K562 (cell line): ENCODE measurements around the gene SGK1. TPM values are rescaled to one million over a fixed set of nuclear protein-coding genes. Genes with fewer than 3 reads are reported as not detected.

Source experiments
- BRCA1 ChIP-seq, 2 experiments: fragments of 450-650 bp in 1 of 2; sonication (generic) in 1 of 2; formaldehyde crosslinking in 1 of 2; IDR thresholded peaks; 2 replicates each; pipeline versions ENCODE4 v1.5.0 to v1.6.1; 2017 to 2020; ENCODE audit warnings: mild to moderate bottlenecking in 1 of 2, missing genetic modification reagents in 1 of 2
- CBX1 ChIP-seq: sonication (generic); IDR thresholded peaks from 2 replicates; pipeline ENCODE4 v1.6.1; 2016; ENCODE audit warnings: antibody characterized with exemption, low read depth, mild to moderate bottlenecking
- CBX2 ChIP-seq: fragments of 200-600 bp; sonication (generic); IDR thresholded peaks from one replicate; pipeline ENCODE4 v1.6.1; 2012; ENCODE audit warnings: mild to moderate bottlenecking, low read length, inconsistent platforms; ENCODE audit not compliant: insufficient read depth, poor library complexity, severe bottlenecking
- CHD1 ChIP-seq: fragments of 200-600 bp; sonication (generic); IDR thresholded peaks from one replicate; pipeline ENCODE4 v1.6.1; 2012; ENCODE audit warnings: mild to moderate bottlenecking, moderate library complexity, low read length, inconsistent platforms
- CTBP1 ChIP-seq: fragments of 450-650 bp; IDR thresholded peaks from 2 replicates; pipeline ENCODE4 v1.6.1; 2016; ENCODE audit warnings: borderline replicate concordance
- ELF2 ChIP-seq: fragments of 250-450 bp; sonication (Bioruptor Pico); IDR thresholded peaks from 2 replicates; pipeline ENCODE4 v1.5.0; 2021; ENCODE audit warnings: mild to moderate bottlenecking
- ETV1 ChIP-seq: fragments of 450-650 bp; conservative IDR thresholded peaks from 2 replicates; pipeline ENCODE4 v1.6.1; 2016; ENCODE audit warnings: missing genetic modification characterization, control low read depth, low read depth, missing compliant biosample characterization
- KDM1A ChIP-seq, 2 experiments: fragments of 450-650 bp; IDR thresholded peaks; 2 replicates each; pipeline ENCODE4 v1.6.1; 2016; ENCODE audit warnings: mild to moderate bottlenecking in 2 of 2
- LCOR ChIP-seq: sonication (generic); formaldehyde crosslinking; IDR thresholded peaks from 2 replicates; pipeline ENCODE4 v1.8.0; 2022; ENCODE audit warnings: mild to moderate bottlenecking, missing genetic modification reagents
- MECOM ChIP-seq: fragments of 250-450 bp; sonication (Bioruptor Pico); IDR thresholded peaks from 2 replicates; pipeline ENCODE4 v1.8.0; 2022; ENCODE audit warnings: inconsistent platforms
- MED1 ChIP-seq: sonication (generic); formaldehyde crosslinking; IDR thresholded peaks from 2 replicates; pipeline ENCODE4 v1.8.1; 2023; ENCODE audit warnings: missing genetic modification reagents, borderline replicate concordance
- MEF2A ChIP-seq: IDR thresholded peaks from 2 replicates; pipeline ENCODE4 v1.6.1; 2011; ENCODE audit warnings: low read depth, mild to moderate bottlenecking, low read length, moderate library complexity; ENCODE audit not compliant: control insufficient read depth
- PTTG1 ChIP-seq: fragments of 450-650 bp; IDR thresholded peaks from 2 replicates; pipeline ENCODE4 v1.6.1; 2016; ENCODE audit warnings: low read depth, mild to moderate bottlenecking, missing genetic modification characterization, missing compliant biosample characterization
- SAP30 ChIP-seq: fragments of 200-600 bp; sonication (generic); IDR thresholded peaks from 2 replicates; pipeline ENCODE4 v1.6.1; 2012; ENCODE audit warnings: borderline replicate concordance, low read depth, mild to moderate bottlenecking, moderate library complexity, low read length, control low read depth, inconsistent platforms; ENCODE audit not compliant: insufficient read depth, poor library complexity, severe bottlenecking
- SIN3B ChIP-seq: fragments of 450-650 bp; IDR thresholded peaks from 2 replicates; pipeline ENCODE4 v1.6.1; 2017; ENCODE audit warnings: low read depth, mild to moderate bottlenecking, moderate library complexity
- SMAD3 ChIP-seq: fragments of 450-650 bp; formaldehyde crosslinking; conservative IDR thresholded peaks from 2 replicates; pipeline ENCODE4 v1.4.0; 2020; ENCODE audit warnings: mild to moderate bottlenecking
- TAL1 ChIP-seq: fragments of 450-650 bp; IDR thresholded peaks from 2 replicates; pipeline ENCODE4 v1.6.1; 2016; ENCODE audit warnings: mild to moderate bottlenecking
- TCFL5 ChIP-seq: fragments of 250-450 bp; sonication (Bioruptor Pico); conservative IDR thresholded peaks from 2 replicates; pipeline ENCODE4 v1.6.1; 2021; ENCODE audit warnings: mild to moderate bottlenecking, moderate library complexity, matching md5 sums
- ZBTB8A ChIP-seq: fragments of 450-650 bp; IDR thresholded peaks from 2 replicates; pipeline ENCODE4 v1.6.1; 2018; ENCODE audit warnings: mild to moderate bottlenecking, moderate library complexity; ENCODE audit not compliant: partially characterized antibody
- ZNF175 ChIP-seq: fragments of 200-800 bp; sonication (Bioruptor generic); IDR thresholded peaks from 2 replicates; pipeline ENCODE4 v1.6.1; 2016; ENCODE audit warnings: low read depth, mild to moderate bottlenecking, missing genetic modification characterization, missing compliant biosample characterization
- ZNF77 ChIP-seq: fragments of 250-450 bp; sonication (Bioruptor Pico); IDR thresholded peaks from 2 replicates; pipeline ENCODE4 v1.5.0; 2020
- ZNF830 ChIP-seq: fragments of 250-450 bp; sonication (Bioruptor Pico); IDR thresholded peaks from 2 replicates; pipeline ENCODE4 v1.5.0; 2021; ENCODE audit warnings: mild to moderate bottlenecking
- polyA plus RNA-seq, 8 experiments: library from polyadenylated mRNA; depleted of rRNA in 4 of 8; stranded (reverse) in 5 of 8; unstranded in 3 of 8; fragments of >200 nt; fragmentation: Nextera tagmentation in 2 of 8; fragmentation: Illumina TruSeq in 1 of 8; extraction: Ambion mirVana in 2 of 8; extraction: Trizol in 1 of 8; gene quantifications; 2 replicates each; pipeline versions ENCODE4 v1.2.1 to v1.2.3, GENCODE V29; 2011 to 2014; ENCODE audit warnings: inconsistent platforms in 1 of 8, missing spikeins in 1 of 8
- total RNA-seq, 7 experiments: library from RNA; depleted of rRNA in 6 of 7; stranded (reverse); fragments of >200 nt in 6 of 7; fragmentation: Illumina TruSeq in 2 of 7; extraction: Trizol in 2 of 7; gene quantifications; 2 replicates each; pipeline versions ENCODE4 v1.2.1 to v1.2.3, GENCODE V29; 2011 to 2021; ENCODE audit warnings: low replicate concordance in 1 of 7
- TF ChIP-seq, protein P1 (sequence below): fragments of 250-450 bp; sonication (Bioruptor Pico); IDR thresholded peaks from 2 replicates; pipeline ENCODE4 v1.4.0; 2020
- TF ChIP-seq, protein P2 (sequence below): fragments of 450-650 bp; formaldehyde crosslinking; IDR thresholded peaks from 2 replicates; pipeline ENCODE4 v1.4.0; 2022; ENCODE audit warnings: missing genetic modification characterization
- TF ChIP-seq, protein P3 (sequence below): fragments of 250-450 bp; sonication (Bioruptor Pico); IDR thresholded peaks from 2 replicates; pipeline ENCODE4 v1.5.0; 2021; ENCODE audit warnings: mild to moderate bottlenecking, borderline replicate concordance

Gene SGK1
- total and polyA plus RNA-seq, 9 of the 15 experiments (the other 6 are each of a cell fraction or from before 2014, with no cell fraction given), result 3.5 to 7.2 (median 3.9) TPM

DNA sequence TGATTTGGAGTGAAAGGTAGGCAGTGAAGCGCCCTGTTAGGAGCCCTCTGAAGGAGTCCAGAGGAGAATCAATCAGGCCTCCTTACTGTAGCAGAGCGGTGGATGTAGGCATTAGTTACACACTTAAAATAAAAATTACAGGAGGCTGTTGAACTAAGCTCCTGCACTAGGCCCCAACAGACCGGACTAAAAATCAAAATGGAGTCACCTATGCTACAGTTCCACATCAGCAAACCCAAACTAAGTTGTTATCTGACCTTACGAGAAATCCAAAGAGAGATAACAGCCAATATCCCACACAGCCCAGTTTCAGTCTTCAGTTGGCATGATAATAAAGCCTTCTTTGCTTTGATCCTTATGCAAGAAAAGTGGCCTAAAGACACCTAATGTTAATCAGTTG is 26.8 kb downstream of the SGK1 start (continued):
- TF ChIP-seq ETV1 (tag) (0 out of 2 replicates have a peak, but pooled peaks have one; percentile 42), SIN3B (no peak), TCFL5 (CRISPR knock-in tag) (peak; percentile 87), PTTG1 (tag) (peak; percentile 96), CTBP1 (no peak), BRCA1 (IDR thresholded peaks at IDR 0.05) (no peak), BRCA1 (CRISPR knock-in tag; IDR thresholded peaks at IDR 0.05) (no peak), ZNF830 (0 out of 2 replicates have a peak, but pooled peaks have one; percentile 87), MED1 (no peak), CBX2 (no peak), KDM1A (IDR thresholded peaks at IDR 0.05) (no peak), LCOR (CRISPR knock-in tag) (no peak), ZNF175 (CRISPR knock-in tag) (peak; percentile 95), CHD1 (no peak), MEF2A (no peak), ZBTB8A (no peak), ZNF77 (CRISPR knock-in tag) (no peak), TAL1 (no peak), MECOM (CRISPR knock-in tag) (peak; percentile 94), CBX1 (no peak), SAP30 (no peak), SMAD3 (CRISPR knock-in tag) (peak; percentile 97), ELF2 (CRISPR knock-in tag) (peak; percentile 84)
- TF ChIP-seq, protein P1, sequence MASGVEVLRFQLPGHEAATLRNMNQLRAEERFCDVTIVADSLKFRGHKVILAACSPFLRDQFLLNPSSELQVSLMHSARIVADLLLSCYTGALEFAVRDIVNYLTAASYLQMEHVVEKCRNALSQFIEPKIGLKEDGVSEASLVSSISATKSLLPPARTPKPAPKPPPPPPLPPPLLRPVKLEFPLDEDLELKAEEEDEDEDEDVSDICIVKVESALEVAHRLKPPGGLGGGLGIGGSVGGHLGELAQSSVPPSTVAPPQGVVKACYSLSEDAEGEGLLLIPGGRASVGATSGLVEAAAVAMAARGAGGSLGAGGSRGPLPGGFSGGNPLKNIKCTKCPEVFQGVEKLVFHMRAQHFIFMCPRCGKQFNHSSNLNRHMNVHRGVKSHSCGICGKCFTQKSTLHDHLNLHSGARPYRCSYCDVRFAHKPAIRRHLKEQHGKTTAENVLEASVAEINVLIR, result 0 out of 2 replicates have a peak, but pooled peaks have one; percentile 69
- TF ChIP-seq, protein P2, sequence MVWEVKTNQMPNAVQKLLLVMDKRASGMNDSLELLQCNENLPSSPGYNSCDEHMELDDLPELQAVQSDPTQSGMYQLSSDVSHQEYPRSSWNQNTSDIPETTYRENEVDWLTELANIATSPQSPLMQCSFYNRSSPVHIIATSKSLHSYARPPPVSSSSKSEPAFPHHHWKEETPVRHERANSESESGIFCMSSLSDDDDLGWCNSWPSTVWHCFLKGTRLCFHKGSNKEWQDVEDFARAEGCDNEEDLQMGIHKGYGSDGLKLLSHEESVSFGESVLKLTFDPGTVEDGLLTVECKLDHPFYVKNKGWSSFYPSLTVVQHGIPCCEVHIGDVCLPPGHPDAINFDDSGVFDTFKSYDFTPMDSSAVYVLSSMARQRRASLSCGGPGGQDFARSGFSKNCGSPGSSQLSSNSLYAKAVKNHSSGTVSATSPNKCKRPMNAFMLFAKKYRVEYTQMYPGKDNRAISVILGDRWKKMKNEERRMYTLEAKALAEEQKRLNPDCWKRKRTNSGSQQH (CRISPR knock-in tag), result no peak
- TF ChIP-seq, protein P3, sequence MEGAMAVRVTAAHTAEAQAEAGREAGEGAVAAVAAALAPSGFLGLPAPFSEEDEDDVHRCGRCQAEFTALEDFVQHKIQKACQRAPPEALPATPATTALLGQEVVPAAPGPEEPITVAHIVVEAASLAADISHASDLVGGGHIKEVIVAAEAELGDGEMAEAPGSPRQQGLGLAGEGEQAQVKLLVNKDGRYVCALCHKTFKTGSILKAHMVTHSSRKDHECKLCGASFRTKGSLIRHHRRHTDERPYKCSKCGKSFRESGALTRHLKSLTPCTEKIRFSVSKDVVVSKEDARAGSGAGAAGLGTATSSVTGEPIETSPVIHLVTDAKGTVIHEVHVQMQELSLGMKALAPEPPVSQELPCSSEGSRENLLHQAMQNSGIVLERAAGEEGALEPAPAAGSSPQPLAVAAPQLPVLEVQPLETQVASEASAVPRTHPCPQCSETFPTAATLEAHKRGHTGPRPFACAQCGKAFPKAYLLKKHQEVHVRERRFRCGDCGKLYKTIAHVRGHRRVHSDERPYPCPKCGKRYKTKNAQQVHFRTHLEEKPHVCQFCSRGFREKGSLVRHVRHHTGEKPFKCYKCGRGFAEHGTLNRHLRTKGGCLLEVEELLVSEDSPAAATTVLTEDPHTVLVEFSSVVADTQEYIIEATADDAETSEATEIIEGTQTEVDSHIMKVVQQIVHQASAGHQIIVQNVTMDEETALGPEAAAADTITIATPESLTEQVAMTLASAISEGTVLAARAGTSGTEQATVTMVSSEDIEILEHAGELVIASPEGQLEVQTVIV (CRISPR knock-in tag), result peak; percentile 83
